Measurements from ENCODE around the gene ACADSB. TPM values are rescaled to one million over a fixed set of nuclear protein-coding genes. Genes with fewer than 3 reads are reported as not detected.

ACADSB gene
- polyA plus RNA-seq (2012; ENCODE audit: insufficient read depth, insufficient read length), result 16.0 TPM

GRCh38 chr10:123008355-123009104 lies at the start of gene ACADSB, which contains the start of gene IKZF5:
Gene ACADSB (plus strand): TSS chr10:123009006. CDS start chr10:123009030, 24 bp downstream.
Gene IKZF5 (minus strand): TSS chr10:123008795. CDS start chr10:122998625, 10,170 bp downstream.
- peak; percentile 97 for DNase-seq (ENCODE audit: low read depth, low spot score)
- peak within 1 kb of the TSS; percentile 84 for H3K4me3 ChIP-seq (ENCODE audit: low read length)

DNA sequence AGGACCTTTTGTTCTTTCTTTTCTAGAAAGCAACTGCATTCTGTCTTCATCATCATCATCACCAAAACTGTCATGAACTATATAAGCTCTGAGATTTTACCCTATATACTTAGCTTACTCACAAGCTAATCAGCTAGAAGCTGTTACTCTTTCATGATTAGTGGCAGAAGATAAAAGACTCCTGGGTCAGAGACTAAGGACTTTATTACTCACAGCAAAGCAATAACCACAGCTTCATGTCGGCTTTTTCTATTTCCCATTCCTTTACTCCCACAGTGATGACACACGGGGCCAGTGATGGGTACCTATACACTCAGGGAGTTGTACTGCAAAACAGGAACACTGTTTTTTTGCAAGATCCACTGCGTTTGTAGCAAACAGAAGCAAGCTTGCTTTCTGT lies 46.4 kb upstream of the ACADSB start:
- no peak for DNase-seq (ENCODE audit: low read depth, low spot score)
- no peak overlapping the region for H3K4me3 ChIP-seq (ENCODE audit: low read length)

DNA sequence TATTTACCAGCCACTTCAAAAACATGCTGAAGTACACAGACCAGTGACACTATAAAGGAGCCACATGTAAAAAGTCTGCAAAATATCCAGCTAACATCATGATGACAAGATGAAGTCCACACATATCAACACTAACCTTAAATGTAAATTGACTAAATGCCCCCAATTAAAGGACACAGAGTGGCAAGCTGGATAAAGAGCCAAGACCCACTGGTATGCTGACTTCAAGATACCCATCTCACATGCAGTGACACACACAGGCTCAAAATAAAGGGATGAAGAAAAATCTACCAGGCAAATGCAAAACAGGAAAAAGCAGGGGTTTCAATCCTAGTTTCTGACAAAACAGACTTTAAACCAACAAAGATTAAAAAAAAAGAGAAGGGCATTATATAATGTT lies 41.9 kb upstream of the ACADSB start:
- no peak overlapping the region for H3K4me3 ChIP-seq (ENCODE audit: low read length)
- no peak for DNase-seq (ENCODE audit: low read depth, low spot score)

GRCh38 chr10:122968698-122969097 lies 40.1 kb upstream of the ACADSB start:
- DNase-seq (ENCODE audit: low read depth, low spot score), result no peak
- no peak overlapping the region for H3K4me3 ChIP-seq (ENCODE audit: low read length)

GRCh38 chr10:122974023-122974422 lies 34.8 kb upstream of the ACADSB start:
- no peak overlapping the region for H3K4me3 ChIP-seq (ENCODE audit: low read length)
- no peak for DNase-seq (ENCODE audit: low read depth, low spot score)

DNA sequence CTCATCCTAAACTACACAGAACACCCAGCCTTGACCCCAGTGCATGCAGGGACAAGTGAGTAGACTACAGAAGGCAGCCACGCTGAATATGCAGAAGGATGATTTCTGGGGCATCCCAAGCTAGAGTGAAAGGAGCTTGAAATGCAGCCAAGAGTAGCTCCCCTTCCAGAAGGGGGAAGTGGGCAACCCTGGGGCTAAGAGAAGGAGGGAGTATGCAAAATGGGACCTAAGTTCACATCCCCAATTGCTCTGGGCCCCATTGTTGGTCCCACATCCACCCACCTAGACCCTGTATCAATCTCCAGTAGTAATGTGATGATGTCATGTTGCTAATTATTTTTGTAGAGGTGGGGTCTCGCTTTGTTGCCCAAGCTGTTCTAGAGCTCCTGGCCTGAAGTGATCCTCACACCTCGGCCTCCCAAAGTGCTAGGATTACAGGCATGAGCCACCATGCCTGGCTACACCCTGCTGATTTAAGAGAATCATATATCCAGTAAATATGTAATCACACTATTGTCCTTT lies 34.2 kb upstream of the ACADSB start:
- DNase-seq (ENCODE audit: low read depth, low spot score), result no peak
- H3K4me3 ChIP-seq (ENCODE audit: low read length), result no peak overlapping the region

- H3K4me3 ChIP-seq (ENCODE audit: low read length), result peak within 1 kb of the TSS; percentile 70
- DNase-seq (ENCODE audit: low read depth, low spot score), result peak; percentile 88
Observed at GRCh38 chr10:122980209-122981065, 28.4 kb upstream of the ACADSB start, which contains the start of gene PSTK. Gene PSTK (plus strand): TSS chr10:122980401. CDS start chr10:122980480, 79 bp downstream.

- peak overlapping the region; percentile 70 for H3K4me3 ChIP-seq (ENCODE audit: low read length)
- peak; percentile 49 for DNase-seq (ENCODE audit: low read depth, low spot score)
Observed at GRCh38 chr10:122981066-122981464, 27.7 kb upstream of the ACADSB start.

DNA sequence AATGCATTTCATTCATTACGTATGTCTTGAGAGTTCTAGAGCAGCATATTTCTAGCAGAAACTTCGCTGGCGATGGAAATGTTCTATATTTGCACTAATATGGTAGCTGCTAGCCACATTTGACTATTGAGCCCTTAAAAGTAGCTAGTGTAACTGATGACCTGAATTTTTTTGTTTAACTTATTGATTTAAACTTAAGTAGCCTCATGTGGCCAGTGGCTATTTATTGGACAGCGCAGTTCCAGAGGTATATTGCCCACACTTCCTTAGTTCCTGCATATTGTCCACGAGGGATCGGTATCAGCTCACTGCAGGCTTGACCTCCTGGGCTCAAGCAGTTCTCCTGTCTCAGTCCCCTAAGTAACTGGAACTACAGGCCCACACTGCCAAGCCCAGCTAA lies 24.9 kb upstream of the ACADSB start:
- H3K4me3 ChIP-seq (ENCODE audit: low read length), result no peak overlapping the region
- DNase-seq (ENCODE audit: low read depth, low spot score), result no peak

DNA sequence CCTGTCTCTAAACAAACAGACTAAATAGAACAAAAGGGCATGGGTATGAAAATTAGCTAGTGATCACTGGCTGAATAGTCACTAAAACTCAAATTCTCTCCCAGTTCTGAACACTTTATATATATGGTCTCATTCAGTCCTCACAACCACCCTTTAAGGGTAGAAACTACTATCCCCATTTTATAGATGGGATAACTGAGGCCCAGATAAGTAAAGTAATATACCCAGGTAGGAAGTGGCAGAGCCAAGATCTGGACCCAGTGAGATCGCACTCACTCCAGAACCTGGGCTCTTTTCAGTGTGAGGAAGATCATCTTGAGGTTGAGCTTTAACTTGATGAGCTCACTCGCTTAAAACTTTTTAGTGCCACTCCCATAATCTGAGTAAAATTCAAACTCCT lies 24.1 kb upstream of the ACADSB start:
- no peak for DNase-seq (ENCODE audit: low read depth, low spot score)
- H3K4me3 ChIP-seq (ENCODE audit: low read length), result no peak overlapping the region

GRCh38 chr10:122986335-122986734 lies 22.5 kb upstream of the ACADSB start:
- no peak overlapping the region for H3K4me3 ChIP-seq (ENCODE audit: low read length)
- DNase-seq (ENCODE audit: low read depth, low spot score), result no peak

- H3K4me3 ChIP-seq (ENCODE audit: low read length), result no peak overlapping the region
- no peak for DNase-seq (ENCODE audit: low read depth, low spot score)
Observed at GRCh38 chr10:122988501-122988900, 20.3 kb upstream of the ACADSB start.

DNA sequence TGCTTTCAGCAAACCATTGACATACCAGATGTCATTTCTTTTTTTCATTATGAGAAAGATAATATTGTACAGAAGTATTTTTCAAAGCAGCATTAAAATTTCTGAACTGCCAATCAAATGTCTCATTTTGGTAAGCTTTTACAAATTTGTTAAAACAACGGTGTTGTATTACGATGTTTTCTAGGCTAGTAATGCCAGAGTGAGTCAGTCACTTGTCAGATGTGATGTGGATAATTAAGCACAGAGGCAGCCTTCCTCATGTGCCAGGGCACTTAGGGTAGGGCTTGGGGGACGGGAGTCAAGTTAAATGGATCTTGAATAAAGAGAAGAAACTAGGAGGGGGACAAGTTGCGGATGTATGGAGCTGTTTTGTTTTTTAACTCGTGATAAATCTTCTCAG lies 18.5 kb upstream of the ACADSB start:
- no peak for DNase-seq (ENCODE audit: low read depth, low spot score)
- H3K4me3 ChIP-seq (ENCODE audit: low read length), result no peak overlapping the region

DNA sequence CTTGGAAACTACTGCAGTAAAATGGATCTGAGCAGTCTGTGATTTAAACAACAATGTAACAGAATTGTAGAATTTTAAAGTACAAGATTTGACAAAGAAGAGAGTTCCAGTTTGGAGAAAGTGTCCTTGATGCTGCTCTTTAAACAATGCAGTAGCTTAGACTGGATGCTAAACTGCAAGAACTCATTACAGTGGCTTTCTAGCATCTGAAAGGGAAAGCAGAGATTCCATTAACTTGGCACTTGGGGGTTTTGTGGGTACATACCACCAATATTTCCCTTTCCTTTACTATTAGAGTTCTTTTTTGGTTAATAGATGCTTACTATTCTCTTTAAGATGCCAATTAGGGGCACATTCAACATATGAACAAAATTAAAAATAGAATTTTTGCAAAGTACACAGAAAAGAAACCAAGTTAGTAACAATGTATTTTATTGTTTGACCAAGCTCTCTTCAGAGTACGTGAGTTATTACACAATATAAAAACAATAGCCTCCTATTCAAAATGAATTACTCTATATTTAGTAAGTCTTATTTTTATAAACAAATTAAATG lies 16.7 kb upstream of the ACADSB start:
- H3K4me3 ChIP-seq (ENCODE audit: low read length), result no peak overlapping the region

GRCh38 chr10:122993797-122994336 lies 14.9 kb upstream of the ACADSB start:
- no peak for DNase-seq (ENCODE audit: low read depth, low spot score)
- H3K4me3 ChIP-seq (ENCODE audit: low read length), result no peak overlapping the region

More for the DNA sequence above, 16.7 kb upstream of the ACADSB start:
- no peak for DNase-seq (ENCODE audit: low read depth, low spot score)

DNA sequence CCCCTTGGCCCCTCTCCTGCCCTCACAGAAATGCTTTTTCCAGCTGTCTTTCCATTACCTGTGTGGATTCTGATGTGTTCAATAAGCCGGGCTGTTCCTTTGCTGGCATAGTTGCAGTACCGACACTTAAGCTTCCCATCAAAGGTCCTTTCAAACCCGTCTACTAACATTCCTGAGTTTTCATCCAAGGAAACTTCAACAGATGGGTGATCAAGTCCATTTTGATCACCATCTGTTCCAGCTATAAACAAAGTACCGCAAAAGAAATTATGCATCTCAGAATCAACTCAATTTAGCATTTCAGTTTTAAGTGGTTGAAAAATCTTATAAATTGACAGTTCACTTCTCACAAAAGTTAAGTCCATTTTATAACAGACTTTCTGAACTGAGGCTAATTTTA lies 12.9 kb upstream of the ACADSB start:
- H3K4me3 ChIP-seq (ENCODE audit: low read length), result no peak overlapping the region
- no peak for DNase-seq (ENCODE audit: low read depth, low spot score)

- DNase-seq (ENCODE audit: low read depth, low spot score), result no peak
- no peak overlapping the region for H3K4me3 ChIP-seq (ENCODE audit: low read length)
Observed at GRCh38 chr10:122997864-122998263, 10.9 kb upstream of the ACADSB start.

- H3K4me3 ChIP-seq (ENCODE audit: low read length), result no peak overlapping the region
Observed at GRCh38 chr10:122998360-122998917, 10.4 kb upstream of the ACADSB start.

DNA sequence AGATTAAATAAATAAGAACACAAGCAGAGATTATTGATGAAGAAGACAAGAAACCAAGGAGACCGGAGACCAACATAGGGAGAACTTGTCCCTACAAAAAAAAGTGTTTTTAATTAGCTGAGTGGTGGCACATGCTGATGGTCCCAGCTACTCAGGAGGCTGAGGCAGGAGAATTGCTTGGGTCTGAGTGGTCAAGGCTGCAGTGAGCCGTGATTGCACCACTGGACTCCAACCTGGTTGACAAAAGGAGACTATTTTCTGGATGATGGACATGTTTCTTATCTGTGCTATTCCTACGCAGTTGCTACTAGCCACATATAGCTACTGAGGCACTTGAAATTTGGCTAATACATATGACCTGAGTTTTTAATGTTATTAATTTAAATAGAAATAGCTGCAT lies 9.9 kb upstream of the ACADSB start:
- DNase-seq (ENCODE audit: low read depth, low spot score), result no peak
- no peak overlapping the region for H3K4me3 ChIP-seq (ENCODE audit: low read length)

More at GRCh38 chr10:122998360-122998917, 10.4 kb upstream of the ACADSB start:
- DNase-seq (ENCODE audit: low read depth, low spot score), result no peak
